SH-SY5Y (cell line): ENCODE data around the gene DSG3.

ENCODE experiments used
- GATA2 ChIP-seq: IDR thresholded peaks from 2 replicates; pipeline ENCODE4 v1.6.1; 2011; ENCODE audit warnings: mild to moderate bottlenecking, low read depth, low read length
- GATA3 ChIP-seq: IDR thresholded peaks from 2 replicates; pipeline ENCODE4 v1.6.1; 2011; ENCODE audit warnings: low read depth, mild to moderate bottlenecking, low read length, moderate library complexity

DNA sequence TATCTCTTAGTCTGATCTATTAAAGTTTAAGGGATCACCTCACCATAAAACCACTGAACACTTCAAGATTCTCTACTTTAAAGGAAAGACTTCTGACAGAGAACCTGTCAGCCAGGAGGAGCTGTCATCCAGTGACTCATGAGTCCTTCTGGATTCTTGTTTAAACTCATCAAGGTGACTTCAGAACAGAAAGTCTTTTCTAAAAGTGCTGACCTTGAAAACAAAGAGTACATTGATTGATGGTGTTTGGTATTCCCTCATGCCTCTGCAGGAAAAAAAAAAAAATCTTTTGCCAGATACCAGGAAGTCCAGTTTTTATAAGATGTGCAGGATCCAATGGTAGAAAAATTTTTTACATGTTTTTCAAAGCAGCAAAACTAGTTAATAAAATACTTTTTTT is 62.8 kb downstream of the DSG3 start:
- TF ChIP-seq GATA3 (no peak), GATA2 (no peak)
